Kidney tubule cell (primary cell): Measurements from ENCODE around the gene MCOLN1.
"Not testable (repeated sequence)": the region's sequence is repeated elsewhere in the genome, so short reads cannot be mapped to it uniquely, and the experiment has no call there.

ENCODE experiments used
- DNase-seq: peaks from one replicate; pipeline ENCODE4 v3.0.0-alpha.2; 2018; ENCODE audit warnings: low spot score

Gene MCOLN1

DNA sequence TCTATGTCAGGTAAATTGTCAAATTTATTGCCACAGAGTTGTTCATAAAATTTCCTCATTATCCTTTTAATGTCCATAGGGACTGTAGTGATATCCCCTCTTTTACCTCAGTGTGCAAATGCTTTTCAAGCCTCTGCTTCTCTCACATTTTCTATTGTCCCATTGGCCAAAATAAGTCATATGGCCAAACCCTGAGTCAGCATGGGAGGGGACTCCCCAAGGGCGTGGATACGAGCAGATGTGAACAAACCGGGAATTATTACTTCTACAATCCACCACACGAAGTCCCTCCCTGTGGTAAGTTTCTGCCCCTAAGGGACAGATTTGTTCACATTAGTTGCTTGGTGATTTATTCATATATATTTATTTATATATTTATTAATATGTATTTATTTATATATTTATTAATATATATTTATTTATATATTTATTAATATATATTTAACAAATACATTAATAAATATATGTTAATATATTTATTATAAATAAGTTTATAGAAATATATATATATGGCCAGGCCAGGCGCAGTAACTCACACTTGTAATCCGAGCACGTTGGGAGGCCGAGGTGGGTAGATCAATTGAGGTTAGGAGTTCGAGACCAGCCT, 53.1 kb downstream of the MCOLN1 start:
- DNase-seq: peak; percentile 15

DNA sequence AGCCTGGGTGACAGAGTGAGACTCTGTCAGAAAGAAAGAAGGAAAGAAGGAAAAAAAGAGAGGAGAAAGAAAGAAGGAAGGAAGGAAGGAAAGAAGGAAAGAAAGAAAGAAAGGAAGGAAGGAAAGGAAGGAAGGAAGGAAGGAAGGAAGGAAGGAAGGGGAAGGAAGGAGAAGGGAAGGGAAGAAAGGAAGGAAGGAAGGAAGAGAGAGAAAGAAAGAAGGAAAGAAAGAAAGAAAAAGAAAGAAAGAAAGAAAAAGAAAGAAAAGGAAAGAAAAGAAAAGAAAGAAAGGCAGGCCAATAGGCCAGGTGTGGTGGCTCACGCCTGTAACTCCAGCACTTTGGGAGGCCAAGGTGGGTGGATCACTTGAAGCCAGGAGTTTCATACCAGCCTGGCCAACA, 55.0 kb downstream of the MCOLN1 start:
- DNase-seq: not testable (repeated sequence)

GRCh38 chr19:7578127-7578526, 55.7 kb downstream of the MCOLN1 start:
- DNase-seq: no peak

- no peak for DNase-seq
These were observed 56.8 kb downstream of the MCOLN1 start for GRCh38 chr19:7579182-7579581.

DNA sequence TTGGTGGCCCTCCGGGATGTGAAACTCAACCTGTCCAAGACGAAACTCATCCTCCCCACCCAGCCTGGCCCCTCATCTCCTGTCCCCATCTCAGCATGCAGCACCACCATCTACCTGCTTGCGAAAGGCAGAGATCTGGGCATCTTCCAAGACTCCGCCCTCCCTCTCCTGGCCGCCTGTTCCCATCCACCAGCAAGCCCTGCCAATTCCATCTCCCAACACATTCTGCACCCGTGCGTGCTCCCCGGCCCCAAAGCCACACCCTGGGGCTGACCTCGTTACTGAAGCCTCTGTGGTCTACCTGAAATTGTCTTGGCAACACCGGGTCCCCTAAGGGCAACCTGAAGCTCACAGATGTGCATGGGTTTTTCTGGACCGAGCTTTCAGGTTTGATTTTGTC, 60.0 kb downstream of the MCOLN1 start:
- no peak for DNase-seq
